Keratinocyte (primary cell): ENCODE measurements around the gene FRMD3.

Experiments used
- CTCF ChIP-seq, 3 experiments: IDR thresholded peaks in 1 of 3; conservative IDR thresholded peaks in 1 of 3; optimal IDR thresholded peaks in 1 of 3; 2 replicates in 2 of 3; 3 replicates in 1 of 3; pipeline versions ENCODE3 to v1.5.1; 2011; ENCODE audit warnings: low read length in 3 of 3, mild to moderate bottlenecking in 3 of 3, moderate library complexity in 2 of 3, control low read depth in 1 of 3, inconsistent platforms in 1 of 3; ENCODE audit not compliant: insufficient read depth in 2 of 3; ENCODE audit errors: extremely low read depth in 1 of 3
- EZH2 ChIP-seq: IDR thresholded peaks from one replicate; pipeline ENCODE4 v1.6.1; 2012; ENCODE audit warnings: inconsistent platforms, mild to moderate bottlenecking, low read length, moderate library complexity

GRCh38 chr9:83198371-83198770, 339.8 kb downstream of the FRMD3 start:
- TF ChIP-seq EZH2, result no peak
- no peak for TF ChIP-seq CTCF (optimal IDR thresholded peaks at IDR 0.05 in 1 of 3, IDR thresholded peaks at IDR 0.05 in 1 of 3, conservative IDR thresholded peaks at IDR 0.05 in 1 of 3; ENCODE audit: extremely low read depth in 1 of 3, insufficient read depth in 2 of 3, low read length in 3 of 3)
